Thyroid gland (tissue), 4 donors: Measurements from ENCODE around the gene ANXA2R.

ENCODE experiments used
- POLR2A ChIP-seq, 2 donors: fragments of 450-650 bp; IDR thresholded peaks; one replicate each; pipeline ENCODE4 v1.6.1; 2017; ENCODE audit warnings: antibody characterized with exemption in 2 of 2, mild to moderate bottlenecking in 2 of 2, moderate library complexity in 1 of 2
- TF ChIP-seq, protein P1 (sequence below), 6 experiments: fragments of 200-600 bp in 3 of 6; fragments of 450-650 bp in 3 of 6; sonication (generic) in 3 of 6; IDR thresholded peaks; one replicate each; pipeline ENCODE4 v1.5.1; 2016 to 2019; ENCODE audit warnings: antibody characterized with exemption in 6 of 6, mild to moderate bottlenecking in 2 of 6, inconsistent platforms in 1 of 6, moderate library complexity in 1 of 6

GRCh38 chr5:42993516-42994245 lies 46.4 kb downstream of the ANXA2R start:
- TF ChIP-seq, protein P1, sequence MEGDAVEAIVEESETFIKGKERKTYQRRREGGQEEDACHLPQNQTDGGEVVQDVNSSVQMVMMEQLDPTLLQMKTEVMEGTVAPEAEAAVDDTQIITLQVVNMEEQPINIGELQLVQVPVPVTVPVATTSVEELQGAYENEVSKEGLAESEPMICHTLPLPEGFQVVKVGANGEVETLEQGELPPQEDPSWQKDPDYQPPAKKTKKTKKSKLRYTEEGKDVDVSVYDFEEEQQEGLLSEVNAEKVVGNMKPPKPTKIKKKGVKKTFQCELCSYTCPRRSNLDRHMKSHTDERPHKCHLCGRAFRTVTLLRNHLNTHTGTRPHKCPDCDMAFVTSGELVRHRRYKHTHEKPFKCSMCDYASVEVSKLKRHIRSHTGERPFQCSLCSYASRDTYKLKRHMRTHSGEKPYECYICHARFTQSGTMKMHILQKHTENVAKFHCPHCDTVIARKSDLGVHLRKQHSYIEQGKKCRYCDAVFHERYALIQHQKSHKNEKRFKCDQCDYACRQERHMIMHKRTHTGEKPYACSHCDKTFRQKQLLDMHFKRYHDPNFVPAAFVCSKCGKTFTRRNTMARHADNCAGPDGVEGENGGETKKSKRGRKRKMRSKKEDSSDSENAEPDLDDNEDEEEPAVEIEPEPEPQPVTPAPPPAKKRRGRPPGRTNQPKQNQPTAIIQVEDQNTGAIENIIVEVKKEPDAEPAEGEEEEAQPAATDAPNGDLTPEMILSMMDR (IDR thresholded peaks at IDR 0.05): peak in 1 of 6 experiments; percentile 4
- TF ChIP-seq POLR2A (IDR thresholded peaks at IDR 0.05): no peak
